ENCODE results near the gene SLBP.

Gene SLBP

GRCh38 chr4:1720163-1720983 lies 8.3 kb upstream of the SLBP start:
- no peak for TF ChIP-seq CTCF (conservative IDR thresholded peaks at IDR 0.05)
- peak overlapping the region; percentile 96 for H3K27ac ChIP-seq

- TF ChIP-seq CTCF (conservative IDR thresholded peaks at IDR 0.05) = no peak
- H3K27ac ChIP-seq = peak overlapping the region; percentile 96
Measured at GRCh38 chr4:1718095-1718850, 6.2 kb upstream of the SLBP start.

- TF ChIP-seq CTCF (conservative IDR thresholded peaks at IDR 0.05) = no peak
- H3K27ac ChIP-seq = peak overlapping the region; percentile 96
Measured at GRCh38 chr4:1717129-1718094, 5.3 kb upstream of the SLBP start.

GRCh38 chr4:1716065-1716945 lies 4.2 kb upstream of the SLBP start:
- no peak for TF ChIP-seq CTCF (conservative IDR thresholded peaks at IDR 0.05)
- H3K27ac ChIP-seq = peak overlapping the region; percentile 96

- no peak for TF ChIP-seq CTCF (conservative IDR thresholded peaks at IDR 0.05)
- H3K27ac ChIP-seq = peak overlapping the region; percentile 30
Measured at GRCh38 chr4:1715002-1715758, 3.1 kb upstream of the SLBP start.

GRCh38 chr4:1714303-1715001 lies 2.3 kb upstream of the SLBP start:
- H3K27ac ChIP-seq = peak overlapping the region; percentile 100
- no peak for TF ChIP-seq CTCF (conservative IDR thresholded peaks at IDR 0.05)
